HT-29 (cell line): Measurements from ENCODE around the gene LEKR1. TPM values are rescaled to one million over a fixed set of nuclear protein-coding genes. Genes with fewer than 3 reads are reported as not detected.
"Not testable (repeated sequence)": the region's sequence is repeated elsewhere in the genome, so short reads cannot be mapped to it uniquely, and the experiment has no call there.

Experiments
- DNase-seq: peaks from one replicate; pipeline ENCODE4 v3.0.0-alpha.2; 2015; ENCODE audit warnings: low spot score
- total RNA-seq: library from RNA; depleted of rRNA; stranded (reverse); fragments of >200 nt; shearing (Covaris generic); gene quantifications from 2 replicates; pipeline ENCODE4 v1.2.3, GENCODE V29; 2014

The LEKR1 gene
- total RNA-seq, 1 experiment from 2014 or later: 3.1 TPM

DNA sequence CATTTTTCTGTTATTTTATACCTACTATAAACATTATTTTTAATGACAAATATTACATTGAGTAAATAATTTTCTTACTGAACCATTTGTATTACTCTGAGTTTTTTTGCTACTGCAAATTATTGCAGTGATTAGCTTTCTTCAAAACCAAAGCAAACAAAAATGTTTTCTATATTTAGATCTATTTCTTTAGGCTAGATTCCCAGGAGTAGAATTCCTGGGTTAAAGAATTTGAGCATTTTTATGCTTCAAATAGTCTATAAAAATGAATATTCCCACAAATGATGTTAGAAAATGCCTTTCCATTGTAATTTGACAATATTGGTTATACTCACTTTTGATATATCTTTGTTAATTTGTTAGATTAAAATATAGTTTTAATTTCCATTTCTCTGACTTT is 76.8 kb downstream of the LEKR1 start:
- DNase-seq: no peak

DNA sequence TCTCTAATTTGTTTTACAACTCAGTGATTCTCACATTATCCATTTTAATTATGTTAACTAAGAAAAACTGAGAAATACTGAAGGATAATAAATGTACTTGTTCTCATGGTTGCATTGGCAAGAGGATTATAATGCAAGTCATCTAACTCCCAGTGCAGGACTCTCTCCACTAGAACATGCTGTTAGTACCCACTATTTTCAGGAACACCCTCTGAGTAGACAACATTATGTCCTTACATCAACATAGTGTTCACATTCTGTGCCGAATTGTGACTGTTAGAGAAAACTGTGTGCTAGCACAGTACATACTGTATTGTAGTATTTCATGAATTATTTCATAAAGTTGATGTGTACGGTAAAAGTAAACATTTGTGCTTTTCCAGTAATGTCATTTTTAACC is 80.1 kb downstream of the LEKR1 start:
- no peak for DNase-seq

DNA sequence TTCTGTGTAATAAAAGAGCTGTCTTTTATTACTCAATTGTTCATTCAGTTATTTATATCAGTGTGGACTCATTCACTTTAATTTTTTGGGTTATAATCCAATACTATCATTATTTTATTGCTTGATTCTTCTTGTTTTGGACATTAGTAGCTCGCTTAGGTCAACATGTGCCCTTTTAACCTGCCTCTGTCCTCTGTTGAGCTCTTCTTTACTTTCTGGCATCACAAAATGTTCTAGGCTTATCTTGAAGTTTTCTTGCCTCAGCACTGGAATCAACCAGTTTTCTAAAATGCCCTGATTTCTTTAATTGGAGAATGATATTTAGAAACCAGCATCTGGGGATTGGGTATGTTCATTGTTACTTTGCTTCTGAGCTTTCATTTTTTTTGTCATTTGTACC is 82.2 kb downstream of the LEKR1 start:
- no peak for DNase-seq

DNA sequence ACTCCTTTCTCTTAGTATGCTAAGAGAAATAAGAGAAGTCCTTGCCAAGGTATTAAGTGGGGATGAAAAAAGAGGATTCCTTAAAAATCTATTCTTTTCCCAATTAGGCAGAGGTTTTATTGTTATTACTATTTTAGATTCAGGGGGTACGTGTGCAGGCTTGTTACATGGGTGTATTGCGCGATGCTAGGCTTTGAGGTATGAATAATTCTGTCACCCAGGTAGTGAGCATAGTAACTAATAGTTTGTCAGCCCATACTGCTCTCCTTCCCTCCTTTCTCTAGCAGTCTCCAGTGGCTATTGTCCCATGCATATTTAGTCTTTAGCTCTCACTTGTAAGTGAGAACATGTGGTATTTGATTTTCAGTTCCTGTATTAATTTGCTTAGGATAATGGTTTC is 83.9 kb downstream of the LEKR1 start:
- no peak for DNase-seq

DNA sequence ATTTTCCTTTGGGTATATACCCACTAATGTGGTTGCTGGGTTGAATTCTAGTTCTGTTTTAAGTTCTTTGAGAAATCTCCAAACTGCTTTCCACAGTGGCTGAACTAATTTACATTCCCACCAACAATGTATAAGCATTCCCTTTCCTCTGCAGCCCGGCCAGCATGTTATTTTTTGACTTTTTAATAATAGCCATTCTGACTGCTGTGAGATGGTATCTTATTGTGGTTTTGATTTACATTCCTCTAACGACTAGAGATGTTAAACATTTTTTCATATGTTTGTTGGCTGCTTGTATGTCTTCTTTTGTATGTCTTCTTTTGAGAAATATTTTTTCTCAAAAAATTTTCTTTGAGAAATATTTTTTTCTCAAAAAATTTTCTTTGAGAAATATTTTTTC is 84.7 kb downstream of the LEKR1 start:
- DNase-seq: not testable (repeated sequence)

DNA sequence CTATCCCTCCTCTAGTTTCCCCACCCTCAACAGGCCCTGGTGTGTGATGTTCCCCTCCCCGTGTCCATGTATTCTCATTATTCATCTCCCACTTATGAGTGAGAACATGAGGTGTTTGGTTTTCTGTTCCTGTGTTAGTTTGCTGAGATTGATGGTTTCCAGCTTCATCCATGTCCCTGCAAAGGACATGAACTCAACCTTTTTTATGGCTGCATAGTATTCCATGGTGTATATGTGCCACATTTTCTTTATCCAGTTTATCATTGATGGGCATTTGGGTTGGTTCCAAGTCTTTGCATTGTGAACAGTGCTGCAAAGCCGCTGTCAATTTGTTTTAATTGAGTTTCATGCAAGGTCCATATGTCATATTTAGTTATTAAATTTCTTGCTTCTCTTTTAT is 88.1 kb downstream of the LEKR1 start:
- not testable (repeated sequence) for DNase-seq

DNA sequence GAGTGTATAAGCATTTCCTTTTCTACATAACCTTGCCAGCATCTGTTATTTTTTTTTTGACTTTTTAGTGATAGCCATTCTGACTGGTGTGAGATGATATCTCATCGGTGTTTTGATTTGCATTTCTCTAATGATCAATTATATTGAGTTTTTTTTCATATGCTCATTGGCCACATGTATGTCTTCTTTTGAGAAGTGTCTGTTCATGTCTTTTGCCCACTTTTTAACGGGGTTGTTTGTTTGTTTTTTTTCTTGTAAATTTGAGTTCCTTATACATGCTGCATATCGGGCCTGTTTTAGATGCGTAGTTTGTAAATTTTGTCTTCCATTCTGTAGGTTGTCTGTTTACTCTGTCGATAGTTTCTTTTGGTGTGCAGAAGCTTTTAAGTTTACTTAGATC is 89.2 kb downstream of the LEKR1 start:
- no peak for DNase-seq

DNA sequence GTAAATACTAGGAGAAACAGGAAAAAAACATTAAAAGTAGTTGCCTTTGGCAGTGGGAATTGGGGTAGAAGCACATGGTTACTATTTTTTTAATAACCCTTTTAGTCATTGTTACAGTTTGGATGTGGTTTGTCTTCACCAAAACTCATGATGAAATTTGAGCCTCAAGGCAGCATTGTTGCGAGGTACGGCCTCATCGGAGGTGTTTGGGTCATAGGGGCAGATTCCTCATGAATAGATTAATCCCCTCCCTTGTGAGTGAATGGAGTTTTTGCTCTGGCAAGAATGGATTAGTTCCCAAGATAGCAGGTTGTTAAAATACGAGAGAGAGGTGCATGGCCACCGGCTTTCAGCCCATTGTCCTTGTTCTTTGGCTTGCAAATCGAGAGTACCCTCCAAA is 92.6 kb downstream of the LEKR1 start:
- DNase-seq: no peak

DNA sequence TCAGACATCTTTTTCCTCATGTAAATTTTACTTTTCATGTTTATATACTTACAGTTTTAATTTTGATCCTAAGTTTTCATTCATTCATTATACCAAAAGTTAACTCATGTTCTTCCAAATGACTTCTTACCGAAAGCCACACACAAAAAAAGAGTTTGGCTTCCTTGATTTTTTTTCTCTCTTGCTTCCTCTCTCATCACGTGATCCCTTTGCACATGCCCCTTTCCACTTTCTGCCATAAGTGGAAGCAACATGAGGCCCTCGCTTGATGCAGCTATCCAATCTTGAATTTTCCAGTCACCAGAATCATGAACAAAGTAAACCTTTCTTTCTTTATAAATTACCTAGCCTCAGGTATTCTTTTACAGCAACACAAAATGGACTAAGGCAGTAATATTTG is 93.7 kb downstream of the LEKR1 start:
- no peak for DNase-seq

DNA sequence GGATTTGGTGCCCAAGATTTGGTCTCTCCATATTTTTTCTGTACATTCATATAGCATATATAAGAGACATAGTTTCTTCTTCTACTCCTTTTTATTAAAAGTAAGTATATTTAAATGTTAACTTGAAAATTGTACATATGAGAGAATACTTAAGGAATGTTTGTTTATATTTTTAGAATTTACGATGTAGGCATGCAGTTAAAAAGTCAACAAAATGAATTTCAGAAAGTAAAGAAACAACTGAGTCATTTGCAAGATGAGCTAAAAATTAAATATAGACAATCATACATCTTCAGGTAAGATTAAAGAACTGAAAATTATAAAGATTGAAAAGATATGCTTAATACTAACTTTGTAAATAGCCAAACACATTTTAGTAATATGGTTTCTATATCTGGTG is 94.2 kb downstream of the LEKR1 start:
- no peak for DNase-seq

DNA sequence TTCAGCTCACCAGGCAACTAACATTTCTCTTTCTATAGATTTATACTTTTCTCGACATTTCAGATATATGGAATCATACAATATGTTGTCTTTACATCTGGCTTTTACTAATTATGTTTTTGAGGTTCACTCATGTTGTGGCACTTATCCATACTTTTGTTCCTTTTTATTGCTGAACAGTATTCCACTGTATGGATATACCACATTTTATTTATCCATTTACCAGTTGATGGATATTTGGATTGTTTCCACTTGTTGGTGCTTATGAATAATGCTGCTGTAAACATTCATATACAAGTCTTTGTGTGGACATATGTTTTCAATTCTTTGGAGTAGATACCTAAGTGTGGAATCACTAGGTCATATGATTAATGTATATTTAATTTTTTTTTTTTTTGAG is 97.2 kb downstream of the LEKR1 start:
- DNase-seq: no peak

DNA sequence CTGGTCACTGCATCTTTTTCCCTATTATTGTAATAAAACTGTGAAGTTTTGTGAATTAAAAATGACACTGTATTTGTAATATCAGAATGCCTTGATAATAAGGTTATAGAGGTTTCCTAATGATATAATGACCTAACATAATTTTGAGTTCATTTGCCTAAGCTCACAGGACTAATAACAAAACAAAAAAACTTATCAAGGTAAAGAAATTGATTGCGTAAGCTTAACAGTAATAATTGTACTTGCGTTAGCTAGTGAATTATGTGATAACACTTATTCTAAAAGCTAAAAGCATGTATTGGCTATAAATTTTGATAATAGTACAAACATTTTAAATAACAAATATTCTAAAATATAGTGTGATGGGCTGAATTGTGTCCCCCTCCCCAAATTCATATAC is 112.6 kb downstream of the LEKR1 start:
- no peak for DNase-seq

DNA sequence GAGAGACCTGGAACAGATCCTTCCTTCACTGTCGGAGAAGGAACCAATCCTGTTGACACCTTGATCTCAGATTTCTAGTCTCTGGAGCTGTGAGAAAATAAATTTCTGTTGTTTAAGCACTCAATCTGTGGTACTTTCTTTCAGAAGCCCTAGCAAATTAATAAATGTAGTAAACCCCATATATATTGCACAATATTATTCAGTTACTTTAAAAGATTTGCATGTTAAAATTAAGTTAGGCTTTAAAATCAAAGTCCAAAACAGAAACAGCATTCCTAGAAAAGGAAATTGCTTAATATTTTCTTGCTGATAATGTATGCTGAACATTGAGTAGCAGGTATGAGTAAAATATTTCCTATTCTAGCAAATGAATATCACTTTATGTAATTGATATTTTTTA is 113.2 kb downstream of the LEKR1 start:
- DNase-seq: no peak

DNA sequence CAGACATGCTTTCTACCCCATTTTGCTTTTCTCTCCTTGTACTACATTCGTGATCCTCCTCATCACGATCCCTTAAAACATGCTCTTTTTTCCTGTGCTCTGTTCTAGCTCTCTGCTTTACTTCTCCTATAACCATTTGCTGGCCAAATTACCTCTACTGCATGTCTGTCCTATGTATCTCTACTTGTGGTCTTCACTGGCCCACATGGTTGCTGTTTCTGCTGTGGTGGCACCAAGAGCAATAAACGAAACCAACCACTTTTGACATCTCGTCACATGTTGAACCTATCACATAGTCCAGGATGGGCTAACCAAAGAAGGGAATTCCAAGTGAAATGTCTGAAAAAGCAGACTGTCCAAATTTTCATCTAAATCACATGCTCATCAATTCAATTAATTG is 115.2 kb downstream of the LEKR1 start:
- DNase-seq: no peak

DNA sequence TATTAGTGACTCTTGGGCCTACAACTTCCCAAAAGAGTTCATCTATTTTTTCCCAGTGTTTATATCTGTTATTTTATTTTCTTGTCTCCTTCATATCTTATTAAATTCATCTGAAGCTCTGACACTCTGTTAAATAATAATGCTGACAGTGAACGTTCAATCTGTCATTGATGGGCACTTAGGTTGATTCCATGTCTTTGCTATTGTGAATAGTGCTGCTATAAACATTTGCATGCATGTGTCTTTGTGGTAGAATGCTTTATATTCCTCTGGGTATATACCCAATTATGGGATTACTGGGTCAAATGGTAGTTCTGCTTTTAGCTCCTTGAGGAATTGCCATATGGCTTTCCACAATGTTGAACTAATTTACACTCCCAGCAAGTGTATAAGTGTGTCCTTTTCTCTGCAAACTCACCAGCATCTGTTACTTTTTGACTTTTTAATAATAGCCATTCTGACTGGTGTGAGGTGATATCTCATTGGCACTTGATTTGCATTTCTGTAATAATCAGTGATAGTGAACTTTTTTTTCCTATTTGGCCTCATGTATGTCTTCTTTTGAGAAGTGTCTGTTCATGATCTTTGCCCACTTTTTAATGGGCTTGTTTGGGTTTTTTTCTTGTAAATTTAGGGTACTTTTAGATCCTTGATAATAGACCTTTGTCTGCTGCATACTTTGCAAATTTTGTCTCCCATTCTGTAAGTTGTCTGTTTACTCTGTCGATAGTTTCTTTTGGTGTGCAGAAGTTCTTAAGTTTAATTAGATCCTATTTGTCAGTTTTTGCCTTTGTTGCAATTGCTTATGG is 122.5 kb downstream of the LEKR1 start:
- DNase-seq: no peak

DNA sequence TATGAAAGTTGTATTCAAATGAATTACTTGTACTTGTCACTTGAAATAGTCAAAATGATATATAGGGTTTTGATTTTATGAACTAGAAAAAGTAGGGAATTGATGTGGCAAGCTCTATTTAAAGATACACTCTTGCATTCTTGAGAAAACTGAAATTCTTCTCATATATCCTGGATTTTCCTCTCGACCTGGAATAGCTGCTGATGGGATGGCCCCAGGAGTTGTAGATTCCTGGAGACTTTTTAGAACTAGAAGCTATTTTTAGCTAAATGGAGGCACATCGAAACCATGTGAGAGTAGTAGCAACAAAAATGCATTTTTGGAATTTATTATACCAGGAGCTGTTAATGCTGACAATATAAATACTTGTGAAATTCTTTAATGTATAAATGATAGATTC is 125.9 kb downstream of the LEKR1 start:
- DNase-seq: no peak

DNA sequence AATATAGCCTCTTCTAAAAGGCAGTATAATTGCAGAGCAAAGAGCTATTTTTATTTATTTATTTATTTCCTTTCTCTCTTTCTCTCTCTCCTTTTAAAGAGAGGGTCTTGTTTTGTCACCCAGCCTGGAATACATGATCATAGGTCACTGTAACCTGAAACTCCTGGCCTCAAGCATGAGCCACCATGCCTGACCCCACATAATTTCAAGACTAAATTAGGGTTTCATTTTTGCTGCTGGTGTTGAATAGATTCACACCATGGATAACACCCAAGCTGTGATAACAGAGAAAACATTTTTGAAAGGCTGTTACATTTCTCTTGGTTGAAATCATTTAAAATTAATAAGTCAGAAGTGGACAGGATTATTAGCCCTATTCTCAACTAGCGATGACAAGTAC is 131.6 kb downstream of the LEKR1 start:
- DNase-seq: no peak

DNA sequence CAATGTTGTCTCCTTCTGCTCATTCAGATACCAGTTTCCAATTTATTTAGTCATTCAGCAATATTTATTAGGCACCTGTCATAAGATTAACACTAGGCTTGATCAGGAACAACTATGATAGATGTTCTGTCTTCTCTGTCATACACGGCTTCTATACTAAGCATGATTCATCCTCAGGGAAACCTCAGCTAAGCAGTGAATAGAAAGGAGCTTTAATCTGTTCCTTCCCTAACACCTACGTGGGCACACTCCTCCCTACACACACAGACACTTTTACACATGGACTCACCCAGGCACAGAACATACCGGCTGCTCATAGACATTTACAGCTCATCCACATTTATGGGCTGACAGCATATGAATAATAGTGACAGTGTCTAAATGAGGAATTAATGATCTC is 136.9 kb downstream of the LEKR1 start:
- no peak for DNase-seq

DNA sequence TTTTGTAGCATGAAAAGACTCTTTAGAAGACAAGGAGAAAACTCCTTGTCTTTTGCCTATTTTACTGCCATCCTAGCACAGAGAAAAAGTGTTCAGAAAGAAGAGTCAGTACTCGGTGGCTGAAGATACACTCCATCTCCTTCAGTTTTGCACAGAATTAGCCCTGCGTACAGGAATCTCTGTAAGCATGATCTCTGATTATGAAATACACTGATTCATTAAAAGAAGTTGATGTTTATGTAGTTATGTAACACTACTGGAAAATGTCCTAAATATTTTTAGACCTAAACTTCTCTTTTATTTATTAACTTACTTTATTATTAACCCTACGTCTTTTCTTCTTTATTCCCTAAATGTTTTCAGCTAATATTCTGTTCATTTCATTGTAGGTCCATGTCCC is 138.4 kb downstream of the LEKR1 start:
- no peak for DNase-seq

DNA sequence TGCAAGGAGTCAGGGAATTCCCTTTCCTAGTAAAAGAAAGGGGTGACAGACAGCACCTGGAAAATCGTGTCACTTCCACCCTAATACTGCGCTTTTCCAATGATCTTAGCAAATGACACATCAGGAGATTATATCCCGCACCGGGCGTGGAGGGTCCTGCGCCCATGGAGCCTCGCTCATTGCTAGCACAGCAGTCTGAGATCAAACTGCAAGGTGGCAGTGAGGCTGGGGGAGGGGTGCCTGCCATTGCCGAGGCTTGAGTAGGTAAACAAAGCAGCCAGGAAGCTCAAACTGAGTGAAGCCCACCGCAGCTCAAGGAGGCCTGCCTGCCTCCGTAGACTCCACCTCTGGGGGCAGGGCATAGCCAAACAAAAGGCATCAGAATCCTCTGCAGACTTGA is 140.2 kb downstream of the LEKR1 start:
- DNase-seq: not testable (repeated sequence)

DNA sequence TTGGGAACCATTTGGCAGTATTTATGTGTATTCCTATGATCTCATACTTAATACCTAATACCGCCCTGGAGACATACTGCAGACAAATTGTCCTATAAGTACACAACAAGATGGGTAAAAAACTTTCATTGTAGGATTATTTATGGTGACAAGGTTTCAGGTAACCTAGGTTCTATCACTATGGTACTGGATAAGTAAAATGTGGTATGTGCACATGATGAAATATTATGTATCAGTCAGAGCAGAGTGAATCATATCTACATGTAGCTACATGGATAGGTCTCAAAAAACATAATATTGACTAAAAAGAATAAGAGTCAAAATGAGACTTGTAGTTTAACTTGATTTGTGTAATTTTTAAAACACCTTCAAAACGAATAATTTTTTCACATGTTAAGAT is 147.8 kb downstream of the LEKR1 start:
- no peak for DNase-seq

DNA sequence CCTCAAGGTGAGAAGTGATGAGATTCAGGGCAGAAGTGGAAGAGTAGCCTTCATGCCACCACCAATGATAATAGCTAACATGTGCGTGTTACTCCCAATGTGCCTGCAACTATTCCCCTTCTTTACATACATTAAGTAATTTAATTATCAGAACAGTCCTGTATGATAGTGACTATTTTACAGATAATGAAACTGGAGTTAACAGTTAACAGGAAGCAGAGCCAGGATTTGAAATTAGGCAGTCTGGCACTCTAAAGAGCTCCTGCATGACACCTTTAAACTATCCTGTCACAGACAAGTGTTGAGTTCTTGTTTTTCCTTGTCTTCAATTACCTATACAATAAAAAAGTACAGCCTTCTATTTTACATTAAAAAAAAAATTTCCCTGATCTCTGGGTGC is 148.8 kb downstream of the LEKR1 start:
- DNase-seq: no peak

DNA sequence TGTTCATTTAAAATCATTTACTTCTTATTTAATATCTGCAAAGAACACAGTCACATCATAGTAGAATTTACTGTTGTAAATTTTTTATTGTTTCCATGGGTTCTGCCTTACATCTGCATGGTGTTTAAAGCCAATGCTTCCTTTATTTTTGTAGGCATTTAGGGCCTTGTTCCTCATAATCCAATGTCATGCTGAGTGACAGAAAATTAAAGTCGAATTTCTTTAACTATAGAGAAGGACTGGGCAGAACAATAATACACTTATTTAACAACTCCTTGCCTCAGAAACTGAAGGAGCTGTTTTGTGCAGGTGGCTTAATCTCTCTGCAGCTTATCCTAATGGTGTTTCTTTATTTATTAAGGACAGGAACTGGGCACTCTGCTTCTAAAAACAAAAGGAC is 149.6 kb downstream of the LEKR1 start:
- no peak for DNase-seq

DNA sequence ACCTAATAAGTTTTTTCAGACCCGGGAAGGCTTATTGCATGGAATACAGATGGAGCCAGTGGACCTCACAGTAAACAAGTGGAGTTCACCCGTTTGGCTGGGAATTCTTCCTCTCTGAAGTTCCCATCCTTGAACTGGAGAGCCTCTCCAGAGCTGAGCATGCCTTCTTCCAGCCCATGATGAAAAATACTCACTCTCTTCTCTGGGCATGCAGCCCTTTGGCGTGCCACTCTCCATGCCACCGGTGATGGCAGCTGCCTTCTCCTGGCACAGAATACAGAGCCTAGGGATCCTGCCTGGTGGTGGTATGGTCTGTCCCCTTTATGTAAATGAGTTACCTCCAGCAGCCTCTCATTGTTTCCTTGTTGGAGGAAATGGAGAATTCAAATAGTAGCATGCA is 150.8 kb downstream of the LEKR1 start:
- DNase-seq: no peak
